ENCODE measurements around the gene AACS.

DNA sequence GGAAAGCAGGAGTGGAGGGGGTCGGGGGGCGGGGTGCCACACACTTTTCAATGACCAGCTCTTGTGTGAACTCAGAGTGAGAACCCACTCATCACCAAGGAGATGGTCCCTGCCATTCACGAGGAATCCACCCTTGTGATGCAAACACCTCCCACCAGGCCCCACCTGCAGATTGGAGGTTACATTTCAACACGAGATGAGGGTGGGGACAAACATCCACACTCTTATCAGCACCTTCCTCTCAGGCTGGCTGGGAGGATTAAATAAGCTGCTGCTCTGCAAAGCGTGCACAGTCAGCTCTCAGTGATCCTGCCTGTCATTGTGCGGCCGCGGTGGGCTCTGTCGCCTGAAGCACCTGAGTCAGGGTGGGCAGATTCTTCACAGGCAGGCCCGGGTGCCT is 39.7 kb downstream of the AACS start:
- TF ChIP-seq, protein P1, sequence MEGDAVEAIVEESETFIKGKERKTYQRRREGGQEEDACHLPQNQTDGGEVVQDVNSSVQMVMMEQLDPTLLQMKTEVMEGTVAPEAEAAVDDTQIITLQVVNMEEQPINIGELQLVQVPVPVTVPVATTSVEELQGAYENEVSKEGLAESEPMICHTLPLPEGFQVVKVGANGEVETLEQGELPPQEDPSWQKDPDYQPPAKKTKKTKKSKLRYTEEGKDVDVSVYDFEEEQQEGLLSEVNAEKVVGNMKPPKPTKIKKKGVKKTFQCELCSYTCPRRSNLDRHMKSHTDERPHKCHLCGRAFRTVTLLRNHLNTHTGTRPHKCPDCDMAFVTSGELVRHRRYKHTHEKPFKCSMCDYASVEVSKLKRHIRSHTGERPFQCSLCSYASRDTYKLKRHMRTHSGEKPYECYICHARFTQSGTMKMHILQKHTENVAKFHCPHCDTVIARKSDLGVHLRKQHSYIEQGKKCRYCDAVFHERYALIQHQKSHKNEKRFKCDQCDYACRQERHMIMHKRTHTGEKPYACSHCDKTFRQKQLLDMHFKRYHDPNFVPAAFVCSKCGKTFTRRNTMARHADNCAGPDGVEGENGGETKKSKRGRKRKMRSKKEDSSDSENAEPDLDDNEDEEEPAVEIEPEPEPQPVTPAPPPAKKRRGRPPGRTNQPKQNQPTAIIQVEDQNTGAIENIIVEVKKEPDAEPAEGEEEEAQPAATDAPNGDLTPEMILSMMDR (conservative IDR thresholded peaks at IDR 0.05), result no peak
- TF ChIP-seq EZH2 (IDR thresholded peaks at IDR 0.05; ENCODE audit: low read depth), result no peak
